HEK293 (cell line): ENCODE data around the gene EFCAB11.

Source experiments
- ZFP37 ChIP-seq: fragments of 450-650 bp; formaldehyde crosslinking; IDR thresholded peaks from 2 replicates; pipeline ENCODE4 v1.5.1; 2016; ENCODE audit warnings: missing biosample characterization, missing genetic modification characterization
- ZNF501 ChIP-seq: fragments of 450-650 bp; formaldehyde crosslinking; IDR thresholded peaks from 2 replicates; pipeline ENCODE4 v1.5.1; 2016; ENCODE audit warnings: missing biosample characterization, missing genetic modification characterization
- ZSCAN16 ChIP-seq: fragments of 450-650 bp; formaldehyde crosslinking; IDR thresholded peaks from 2 replicates; pipeline ENCODE4 v1.5.1; 2016; ENCODE audit warnings: missing biosample characterization, missing genetic modification characterization
- TF ChIP-seq, protein P1 (sequence below): fragments of 450-650 bp; formaldehyde crosslinking; IDR thresholded peaks from 2 replicates; pipeline ENCODE4 v1.5.1; 2016; ENCODE audit warnings: missing biosample characterization, missing genetic modification characterization

DNA sequence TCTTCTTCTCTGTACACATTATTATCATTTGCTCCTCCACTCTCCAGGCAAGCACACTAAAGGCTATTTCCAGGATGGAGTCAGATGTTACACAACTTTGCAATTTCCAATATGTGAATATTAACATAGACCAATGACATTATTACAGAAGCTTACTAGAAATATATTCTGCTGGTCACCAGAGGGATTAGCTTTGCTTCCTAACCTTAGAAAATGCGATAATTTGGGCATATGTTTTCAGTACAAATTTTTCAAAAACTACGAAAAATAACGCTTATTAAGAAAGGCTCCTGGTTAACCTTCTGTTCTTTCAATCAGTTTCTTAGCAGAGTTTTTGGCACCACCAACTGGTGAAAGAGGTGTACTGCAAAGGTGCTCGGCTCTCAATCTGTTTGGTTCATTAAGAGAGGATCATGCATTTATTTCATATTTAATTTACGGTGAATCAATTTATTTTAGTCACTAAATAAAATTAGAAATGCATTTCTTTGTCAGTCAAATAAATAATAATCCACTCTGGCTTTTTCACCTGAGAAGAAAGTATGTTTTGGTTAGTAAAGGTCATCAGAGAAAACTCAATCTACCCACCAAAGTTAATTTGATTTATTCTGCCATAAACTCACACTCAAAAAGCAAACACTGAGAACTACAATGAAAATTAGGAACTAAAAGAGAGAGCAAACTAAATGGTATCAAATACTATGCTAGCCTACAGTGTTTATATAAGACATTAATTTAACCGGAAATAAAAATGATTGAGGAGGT lies 39.2 kb downstream of the EFCAB11 start:
- TF ChIP-seq ZFP37 (tag by site-specific recombination) (no peak), ZSCAN16 (tag by site-specific recombination) (no peak), ZNF501 (tag by site-specific recombination) (no peak)
- TF ChIP-seq, protein P1, sequence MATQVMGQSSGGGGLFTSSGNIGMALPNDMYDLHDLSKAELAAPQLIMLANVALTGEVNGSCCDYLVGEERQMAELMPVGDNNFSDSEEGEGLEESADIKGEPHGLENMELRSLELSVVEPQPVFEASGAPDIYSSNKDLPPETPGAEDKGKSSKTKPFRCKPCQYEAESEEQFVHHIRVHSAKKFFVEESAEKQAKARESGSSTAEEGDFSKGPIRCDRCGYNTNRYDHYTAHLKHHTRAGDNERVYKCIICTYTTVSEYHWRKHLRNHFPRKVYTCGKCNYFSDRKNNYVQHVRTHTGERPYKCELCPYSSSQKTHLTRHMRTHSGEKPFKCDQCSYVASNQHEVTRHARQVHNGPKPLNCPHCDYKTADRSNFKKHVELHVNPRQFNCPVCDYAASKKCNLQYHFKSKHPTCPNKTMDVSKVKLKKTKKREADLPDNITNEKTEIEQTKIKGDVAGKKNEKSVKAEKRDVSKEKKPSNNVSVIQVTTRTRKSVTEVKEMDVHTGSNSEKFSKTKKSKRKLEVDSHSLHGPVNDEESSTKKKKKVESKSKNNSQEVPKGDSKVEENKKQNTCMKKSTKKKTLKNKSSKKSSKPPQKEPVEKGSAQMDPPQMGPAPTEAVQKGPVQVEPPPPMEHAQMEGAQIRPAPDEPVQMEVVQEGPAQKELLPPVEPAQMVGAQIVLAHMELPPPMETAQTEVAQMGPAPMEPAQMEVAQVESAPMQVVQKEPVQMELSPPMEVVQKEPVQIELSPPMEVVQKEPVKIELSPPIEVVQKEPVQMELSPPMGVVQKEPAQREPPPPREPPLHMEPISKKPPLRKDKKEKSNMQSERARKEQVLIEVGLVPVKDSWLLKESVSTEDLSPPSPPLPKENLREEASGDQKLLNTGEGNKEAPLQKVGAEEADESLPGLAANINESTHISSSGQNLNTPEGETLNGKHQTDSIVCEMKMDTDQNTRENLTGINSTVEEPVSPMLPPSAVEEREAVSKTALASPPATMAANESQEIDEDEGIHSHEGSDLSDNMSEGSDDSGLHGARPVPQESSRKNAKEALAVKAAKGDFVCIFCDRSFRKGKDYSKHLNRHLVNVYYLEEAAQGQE (tag by site-specific recombination): no peak
